GM21825 (cell line): ENCODE measurements around the gene AKAP1.

Experiments
- ATAC-seq: cut with Tn5 transposase; IDR thresholded peaks from one replicate; pipeline ENCODE4 v1.9.1; 2021; ENCODE audit warnings: mild to moderate bottlenecking, moderate library complexity; ENCODE audit not compliant: unreplicated experiment

The AKAP1 gene

GRCh38 chr17:57125406-57125805 lies 40.4 kb downstream of the AKAP1 start:
- no peak for ATAC-seq

GRCh38 chr17:57125866-57126265 lies 40.8 kb downstream of the AKAP1 start:
- ATAC-seq = no peak

GRCh38 chr17:57130708-57131461 lies 45.8 kb downstream of the AKAP1 start:
- ATAC-seq = peak; percentile 50

- no peak for ATAC-seq
Observed at GRCh38 chr17:57132663-57133062, 47.6 kb downstream of the AKAP1 start.

- ATAC-seq = no peak
Observed at GRCh38 chr17:57133486-57133885, 48.4 kb downstream of the AKAP1 start.

GRCh38 chr17:57135026-57135788 lies 50.2 kb downstream of the AKAP1 start:
- no peak for ATAC-seq

GRCh38 chr17:57135789-57136291 lies 50.8 kb downstream of the AKAP1 start:
- no peak for ATAC-seq

- ATAC-seq = no peak
Observed at GRCh38 chr17:57136355-57136754, 51.3 kb downstream of the AKAP1 start.

- ATAC-seq = no peak
Observed at GRCh38 chr17:57138030-57138911, 53.2 kb downstream of the AKAP1 start.

GRCh38 chr17:57138956-57139576 lies 54.0 kb downstream of the AKAP1 start:
- ATAC-seq = no peak

- ATAC-seq = no peak
Observed at GRCh38 chr17:57140316-57140715, 55.3 kb downstream of the AKAP1 start.

- no peak for ATAC-seq
Observed at GRCh38 chr17:57142925-57143324, 57.9 kb downstream of the AKAP1 start.

- no peak for ATAC-seq
Observed at GRCh38 chr17:57143361-57143760, 58.3 kb downstream of the AKAP1 start.

GRCh38 chr17:57143919-57144318 lies 58.9 kb downstream of the AKAP1 start:
- ATAC-seq = no peak

- no peak for ATAC-seq
Observed at GRCh38 chr17:57144567-57144966, 59.5 kb downstream of the AKAP1 start.

- no peak for ATAC-seq
Observed at GRCh38 chr17:57145347-57145746, 60.3 kb downstream of the AKAP1 start.

GRCh38 chr17:57146273-57146672 lies 61.2 kb downstream of the AKAP1 start:
- no peak for ATAC-seq

- ATAC-seq = no peak
Observed at GRCh38 chr17:57151798-57152197, 66.8 kb downstream of the AKAP1 start.

- no peak for ATAC-seq
Observed at GRCh38 chr17:57152967-57153528, 68.0 kb downstream of the AKAP1 start.

GRCh38 chr17:57154921-57155320 lies 69.9 kb downstream of the AKAP1 start:
- ATAC-seq = no peak
